GM19239 (cell line): ENCODE results near the gene EIPR1.
"Not testable (repeated sequence)": the region's sequence is repeated elsewhere in the genome, so short reads cannot be mapped to it uniquely, and the experiment has no call there.

Experiments used
- DNase-seq: peaks from one replicate; pipeline ENCODE4 v3.0.0; 2011; ENCODE audit warnings: low spot score; ENCODE audit not compliant: insufficient read length
- FAIRE-seq: peaks from 2 replicates; lab custom pipeline; 2011; peaks lifted over from hg19 to GRCh38; lab: Jason Lieb, UNC

The EIPR1 gene

GRCh38 chr2:3365219-3365618, 12.4 kb downstream of the EIPR1 start:
- DNase-seq (no peak), FAIRE-seq (no peak)

- FAIRE-seq: no peak
- DNase-seq: no peak
These were observed 15.9 kb downstream of the EIPR1 start for GRCh38 chr2:3361518-3362389.

DNA sequence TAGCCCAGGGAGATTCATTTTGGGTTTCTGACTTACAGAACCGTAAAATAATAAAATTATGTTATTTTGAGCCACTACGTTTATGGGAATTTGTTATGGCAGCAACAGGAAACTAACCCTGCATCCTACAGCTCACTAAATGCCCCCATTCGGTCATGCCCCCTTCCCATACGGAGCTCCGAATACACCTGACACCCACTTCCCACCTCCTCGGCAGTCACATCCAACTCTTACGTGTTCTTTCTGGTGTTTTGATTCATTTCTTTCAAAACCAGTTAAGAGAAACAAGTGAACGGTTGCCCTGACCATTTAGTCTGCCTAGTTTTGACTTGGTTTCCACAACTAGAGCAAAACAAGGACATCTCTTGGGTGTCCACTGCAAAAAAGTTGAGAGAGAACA, 19.7 kb downstream of the EIPR1 start:
- no peak for FAIRE-seq
- no peak for DNase-seq

DNA sequence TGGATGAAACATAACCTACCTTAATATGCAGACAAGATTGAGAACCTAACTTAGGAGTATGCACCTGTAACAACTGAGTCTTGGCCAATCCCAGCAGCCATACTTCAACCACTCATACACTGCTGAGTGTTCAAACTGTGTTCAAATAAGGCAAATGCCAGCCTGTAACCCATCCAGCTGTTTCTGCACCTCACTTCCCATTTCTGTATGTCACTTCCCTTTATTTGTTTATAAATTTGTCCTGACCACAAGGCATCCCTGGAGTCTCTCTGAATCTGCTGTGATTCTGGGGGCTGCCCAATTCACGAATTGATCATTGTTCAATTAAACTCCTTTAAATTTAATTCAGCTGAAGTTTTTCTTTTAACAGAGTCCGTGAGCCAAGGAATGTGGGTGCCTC, 20.2 kb downstream of the EIPR1 start:
- FAIRE-seq, DNase-seq: not testable (repeated sequence)

GRCh38 chr2:3356799-3357198, 20.8 kb downstream of the EIPR1 start:
- FAIRE-seq: no peak

DNA sequence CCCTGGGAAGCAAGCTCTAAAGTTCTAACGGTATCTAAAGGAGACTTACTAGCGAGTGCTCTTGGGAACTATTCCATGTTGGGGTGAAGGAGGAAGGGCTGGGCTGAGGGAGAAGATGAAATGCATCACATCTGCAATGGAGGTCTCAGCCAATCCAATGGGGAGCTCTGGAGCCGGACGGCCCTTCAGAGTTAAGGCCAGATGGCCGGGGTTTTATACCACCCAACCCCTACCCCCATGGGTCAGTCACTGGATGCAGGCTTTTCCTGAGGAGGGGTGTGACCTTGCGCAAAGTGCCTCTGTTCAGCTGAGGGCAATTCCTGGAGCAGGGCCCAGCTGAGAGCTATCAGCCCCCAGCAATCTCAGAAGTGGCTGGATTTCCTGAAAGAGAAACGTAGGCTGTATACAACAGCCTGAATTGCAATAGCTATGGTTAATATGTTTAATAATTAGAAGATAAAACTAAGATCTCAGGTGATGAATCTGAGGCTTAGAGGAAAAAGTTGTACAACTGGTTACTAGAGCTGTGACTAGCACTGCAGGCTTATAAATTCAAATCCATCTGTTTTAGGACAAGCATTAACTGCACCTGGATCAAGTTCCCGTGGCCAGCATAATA, 21.6 kb downstream of the EIPR1 start:
- FAIRE-seq: no peak
- DNase-seq: no peak

More at GRCh38 chr2:3356799-3357198, 20.8 kb downstream of the EIPR1 start:
- no peak for DNase-seq

DNA sequence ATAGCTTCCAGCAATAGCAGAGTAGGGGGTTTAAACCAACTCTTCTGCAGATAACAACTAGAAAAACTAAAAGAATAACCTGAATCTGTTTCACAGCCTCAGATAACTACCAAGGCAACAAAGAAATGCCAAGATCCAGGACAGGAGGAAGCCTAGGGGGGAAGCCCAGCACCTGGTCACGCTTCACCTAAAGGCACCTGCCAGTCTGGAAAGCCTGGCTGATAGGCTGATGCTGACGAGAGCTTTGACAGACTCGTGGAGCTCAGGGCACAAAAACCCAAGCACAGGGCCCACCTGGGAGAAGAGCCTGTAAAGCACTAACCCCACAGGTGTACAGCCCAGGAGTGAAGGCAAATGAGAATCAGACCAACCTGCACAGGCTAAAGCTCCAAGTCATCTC, 22.6 kb downstream of the EIPR1 start:
- FAIRE-seq: no peak
- DNase-seq: no peak

DNA sequence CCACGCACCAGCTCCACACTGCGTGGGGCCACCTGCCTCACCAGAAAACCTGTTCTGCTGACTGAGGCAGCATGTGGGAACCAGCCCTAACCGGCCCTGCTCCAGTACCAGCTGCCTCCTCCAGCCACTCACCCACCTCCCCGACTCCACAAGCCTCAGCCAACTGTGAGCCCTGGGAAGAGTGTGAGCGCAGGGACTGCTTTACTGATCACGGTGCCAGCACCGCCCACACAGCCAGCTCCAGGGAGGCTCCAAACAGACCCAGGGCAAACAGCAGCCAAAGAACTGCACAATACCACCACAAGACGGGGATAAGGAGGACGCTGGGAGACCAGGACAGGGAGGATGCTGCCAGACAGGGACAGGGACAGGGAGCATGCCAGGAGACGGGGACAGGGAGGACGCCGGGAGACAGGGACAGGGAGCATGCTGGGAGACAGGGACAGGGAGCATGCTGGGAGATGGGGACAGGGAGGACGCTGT, 28.4 kb downstream of the EIPR1 start:
- FAIRE-seq (no peak), DNase-seq (no peak)

- FAIRE-seq (no peak), DNase-seq (no peak)
These were observed 28.9 kb downstream of the EIPR1 start for GRCh38 chr2:3348767-3349166.

DNA sequence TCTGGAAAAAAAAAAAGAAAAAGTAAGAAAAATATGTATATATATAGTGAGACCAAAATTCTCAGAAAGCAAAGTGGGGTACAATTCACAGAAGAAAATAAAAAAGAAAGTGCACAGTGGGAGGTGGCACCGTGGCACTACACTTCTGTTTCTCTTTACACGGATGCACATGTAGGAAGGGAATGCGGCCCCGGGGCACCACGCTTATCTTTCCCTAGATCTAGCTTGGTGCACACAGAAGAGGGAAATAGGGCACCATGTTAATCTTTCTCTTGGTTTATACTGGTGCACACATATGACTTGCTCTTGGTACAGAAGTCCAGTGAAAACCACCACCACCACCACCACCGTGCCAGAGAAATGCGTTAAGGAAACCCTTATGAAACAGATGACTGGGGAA, 32.0 kb downstream of the EIPR1 start:
- no peak for DNase-seq

GRCh38 chr2:3344897-3345296, 32.7 kb downstream of the EIPR1 start:
- FAIRE-seq: no peak
- no peak for DNase-seq

More for the DNA sequence above, 32.0 kb downstream of the EIPR1 start:
- FAIRE-seq: no peak

- FAIRE-seq (no peak), DNase-seq (no peak)
These were observed 34.6 kb downstream of the EIPR1 start for GRCh38 chr2:3343012-3343411.

DNA sequence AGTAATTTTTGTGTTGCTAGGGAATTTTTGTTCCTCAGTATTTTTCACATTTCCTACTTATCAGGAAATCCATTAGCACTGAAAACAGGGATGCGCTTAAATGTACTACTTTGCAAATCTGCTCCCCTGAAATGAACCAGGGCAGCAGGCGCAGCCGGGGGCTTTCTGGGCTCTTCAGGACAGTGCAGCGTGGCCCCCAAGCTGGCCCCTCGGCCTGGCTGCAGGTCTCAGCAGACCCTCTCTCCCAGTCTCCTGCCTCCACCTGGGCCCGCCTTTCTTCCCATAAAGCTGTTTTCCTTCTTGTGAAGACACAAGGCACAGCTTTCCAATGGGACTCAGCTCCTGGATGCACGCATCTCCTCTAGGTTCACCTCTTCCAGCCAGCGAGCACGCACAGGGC, 35.3 kb downstream of the EIPR1 start:
- no peak for FAIRE-seq

GRCh38 chr2:3341336-3341735, 36.3 kb downstream of the EIPR1 start:
- DNase-seq (no peak), FAIRE-seq (no peak)

More for the DNA sequence above, 35.3 kb downstream of the EIPR1 start:
- DNase-seq: no peak

DNA sequence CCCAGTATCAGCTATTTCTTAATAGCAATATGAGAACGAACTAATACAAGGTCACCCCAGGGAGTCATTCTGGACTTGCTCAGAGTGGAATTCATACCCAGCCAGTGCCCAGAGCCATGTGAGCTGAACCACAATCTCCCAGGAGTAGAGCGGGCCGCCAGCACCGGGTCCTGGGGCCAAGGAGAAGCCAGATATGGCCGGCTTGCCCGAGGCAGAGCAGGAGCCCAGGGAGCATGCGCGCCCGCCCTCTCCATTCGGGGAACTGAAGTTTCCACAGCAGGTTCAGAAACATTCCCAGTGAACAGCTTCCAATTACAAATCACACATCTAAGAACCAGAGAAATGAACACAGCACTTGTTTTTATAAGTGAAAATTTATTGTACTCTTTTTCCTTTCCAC, 37.5 kb downstream of the EIPR1 start:
- DNase-seq: no peak
- FAIRE-seq: no peak

- no peak for DNase-seq
- no peak for FAIRE-seq
These were observed 39.3 kb downstream of the EIPR1 start for GRCh38 chr2:3338340-3338739.

- DNase-seq: no peak
- no peak for FAIRE-seq
These were observed 40.8 kb downstream of the EIPR1 start for GRCh38 chr2:3336844-3337243.

GRCh38 chr2:3334392-3335345, 42.9 kb downstream of the EIPR1 start:
- FAIRE-seq (no peak), DNase-seq (no peak)

- FAIRE-seq (no peak), DNase-seq (no peak)
These were observed 45.5 kb downstream of the EIPR1 start for GRCh38 chr2:3332133-3332532.

DNA sequence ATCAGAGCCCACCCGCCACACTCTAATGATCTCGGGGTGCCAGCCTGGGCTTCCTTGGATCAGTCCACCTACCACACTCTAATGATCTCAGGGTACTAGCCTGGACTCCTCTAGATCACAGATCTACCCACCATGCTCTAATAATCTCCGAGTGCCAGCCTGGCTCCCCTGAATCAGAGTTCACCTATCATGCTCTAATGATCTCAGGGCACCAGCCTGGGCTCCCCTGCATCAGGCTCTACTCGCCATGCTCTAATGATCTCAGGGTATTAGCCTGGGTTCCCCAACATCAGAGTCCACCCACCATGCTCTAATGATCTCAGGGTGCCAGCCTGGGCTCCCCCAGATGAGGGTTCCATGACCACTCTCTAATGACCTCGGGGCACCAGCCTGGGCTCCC, 48.1 kb downstream of the EIPR1 start:
- FAIRE-seq (no peak), DNase-seq (no peak)
